ENCODE data around the gene TYW1B.
"Not testable (repeated sequence)": the region's sequence is repeated elsewhere in the genome, so short reads cannot be mapped to it uniquely, and the experiment has no call there.

Gene TYW1B

GRCh38 chr7:72760602-72761001, 67.4 kb downstream of the TYW1B start:
- no peak for TF ChIP-seq CTCF (IDR thresholded peaks at IDR 0.05)
- H3K9me3 ChIP-seq: peaks cover 8% of the 10 kb centered on the region
- H3K36me3 ChIP-seq: no peaks in the 10 kb centered on the region
- no peaks in the 10 kb centered on the region for H3K27me3 ChIP-seq
- no peak overlapping the region for H3K4me3 ChIP-seq (ENCODE audit: low read depth in 1 of 2, low read length in 1 of 2)
- no peaks in the 10 kb centered on the region for H3K4me1 ChIP-seq (ENCODE audit: control insufficient read depth in 1 of 2, insufficient read depth in 1 of 2, low read depth in 1 of 2, low read length in 1 of 2)
- no peak overlapping the region for H3K27ac ChIP-seq

GRCh38 chr7:72754312-72754711, 73.7 kb downstream of the TYW1B start:
- H3K9me3 ChIP-seq: no peaks in the 10 kb centered on the region
- H3K27ac ChIP-seq: no peak overlapping the region
- H3K4me1 ChIP-seq (ENCODE audit: control insufficient read depth in 1 of 2, insufficient read depth in 1 of 2, low read depth in 1 of 2, low read length in 1 of 2): no peaks in the 10 kb centered on the region
- TF ChIP-seq CTCF (IDR thresholded peaks at IDR 0.05): no peak
- H3K36me3 ChIP-seq: no peaks in the 10 kb centered on the region
- H3K4me3 ChIP-seq (ENCODE audit: low read depth in 1 of 2, low read length in 1 of 2): no peak overlapping the region
- H3K27me3 ChIP-seq: no peaks in the 10 kb centered on the region

- H3K27ac ChIP-seq: no peak overlapping the region
- H3K27me3 ChIP-seq: no peaks in the 10 kb centered on the region
- H3K4me1 ChIP-seq (ENCODE audit: control insufficient read depth in 1 of 2, insufficient read depth in 1 of 2, low read depth in 1 of 2, low read length in 1 of 2): no peaks in the 10 kb centered on the region
- H3K36me3 ChIP-seq: no peaks in the 10 kb centered on the region
- H3K4me3 ChIP-seq (ENCODE audit: low read depth in 1 of 2, low read length in 1 of 2): no peak overlapping the region
- TF ChIP-seq CTCF (IDR thresholded peaks at IDR 0.05): no peak
- no peaks in the 10 kb centered on the region for H3K9me3 ChIP-seq
Measured at GRCh38 chr7:72753781-72754180, 74.2 kb downstream of the TYW1B start.

- H3K36me3 ChIP-seq; H3K4me3 ChIP-seq (ENCODE audit: low read depth in 1 of 2, low read length in 1 of 2); H3K4me1 ChIP-seq (ENCODE audit: control insufficient read depth in 1 of 2, insufficient read depth in 1 of 2, low read depth in 1 of 2, low read length in 1 of 2); H3K27me3 ChIP-seq; H3K9me3 ChIP-seq; H3K27ac ChIP-seq: not testable (repeated sequence)
Measured at GRCh38 chr7:72753229-72753628, 74.8 kb downstream of the TYW1B start.

- no peak for TF ChIP-seq CTCF (IDR thresholded peaks at IDR 0.05)
- no peak overlapping the region for H3K4me3 ChIP-seq (ENCODE audit: low read depth in 1 of 2, low read length in 1 of 2)
- no peak overlapping the region for H3K27ac ChIP-seq
Measured at GRCh38 chr7:72751978-72752377, 76.0 kb downstream of the TYW1B start.

GRCh38 chr7:72751378-72751777, 76.6 kb downstream of the TYW1B start:
- Histone ChIP-seq H3K27ac (no peak overlapping the region), H3K4me3 (ENCODE audit: low read depth in 1 of 2, low read length in 1 of 2) (no peak overlapping the region), H3K27me3 (no peaks in the 10 kb centered on the region), H3K9me3 (no peaks in the 10 kb centered on the region), H3K36me3 (no peaks in the 10 kb centered on the region), H3K4me1 (ENCODE audit: control insufficient read depth in 1 of 2, insufficient read depth in 1 of 2, low read depth in 1 of 2, low read length in 1 of 2) (no peaks in the 10 kb centered on the region)
- TF ChIP-seq CTCF (IDR thresholded peaks at IDR 0.05): no peak

More at GRCh38 chr7:72751978-72752377, 76.0 kb downstream of the TYW1B start:
- Histone ChIP-seq H3K4me1 (ENCODE audit: control insufficient read depth in 1 of 2, insufficient read depth in 1 of 2, low read depth in 1 of 2, low read length in 1 of 2) (no peaks in the 10 kb centered on the region), H3K27me3 (no peaks in the 10 kb centered on the region), H3K36me3 (no peaks in the 10 kb centered on the region), H3K9me3 (no peaks in the 10 kb centered on the region)

GRCh38 chr7:72748649-72749048, 79.4 kb downstream of the TYW1B start:
- not testable (repeated sequence) for H3K36me3 ChIP-seq; H3K4me1 ChIP-seq (ENCODE audit: control insufficient read depth in 1 of 2, insufficient read depth in 1 of 2, low read depth in 1 of 2, low read length in 1 of 2); H3K4me3 ChIP-seq (ENCODE audit: low read depth in 1 of 2, low read length in 1 of 2); H3K27ac ChIP-seq; H3K27me3 ChIP-seq; H3K9me3 ChIP-seq

- not testable (repeated sequence) for H3K27me3 ChIP-seq; H3K9me3 ChIP-seq; H3K4me3 ChIP-seq (ENCODE audit: low read depth in 1 of 2, low read length in 1 of 2); H3K27ac ChIP-seq; H3K36me3 ChIP-seq; H3K4me1 ChIP-seq (ENCODE audit: control insufficient read depth in 1 of 2, insufficient read depth in 1 of 2, low read depth in 1 of 2, low read length in 1 of 2)
Measured at GRCh38 chr7:72744244-72744926, 83.6 kb downstream of the TYW1B start.

- not testable (repeated sequence) for H3K27me3 ChIP-seq; H3K36me3 ChIP-seq; H3K4me3 ChIP-seq (ENCODE audit: low read depth in 1 of 2, low read length in 1 of 2); H3K9me3 ChIP-seq; H3K27ac ChIP-seq; H3K4me1 ChIP-seq (ENCODE audit: control insufficient read depth in 1 of 2, insufficient read depth in 1 of 2, low read depth in 1 of 2, low read length in 1 of 2)
Measured at GRCh38 chr7:72743801-72744200, 84.2 kb downstream of the TYW1B start.

Measured in neutrophil (primary cell).